Measurements from ENCODE around the gene EEF1B2. TPM values are rescaled to one million over a fixed set of nuclear protein-coding genes. Genes with fewer than 3 reads are reported as not detected.
"Not testable (repeated sequence)": the region's sequence is repeated elsewhere in the genome, so short reads cannot be mapped to it uniquely, and the experiment has no call there.

EEF1B2 gene
- total RNA-seq, 1 experiment from 2014 or later, result 939 TPM

GRCh38 chr2:206204710-206205109 is 45.0 kb downstream of the EEF1B2 start:
- Mint-ChIP-seq H3K4me3 (ENCODE audit: unreplicated experiment) (no peak overlapping the region), H3K27me3 (ENCODE audit: insufficient read depth, unreplicated experiment) (no peaks in the 10 kb centered on the region), H3K36me3 (ENCODE audit: insufficient read depth, unreplicated experiment) (no peaks in the 10 kb centered on the region), H3K4me1 (ENCODE audit: low read depth, unreplicated experiment) (no peaks in the 10 kb centered on the region), H3K27ac (ENCODE audit: unreplicated experiment) (no peak overlapping the region), H3K9me3 (ENCODE audit: unreplicated experiment) (no peaks in the 10 kb centered on the region)
- Histone ChIP-seq H3K9me3 (no peaks in the 10 kb centered on the region), H3K4me1 (no peaks in the 10 kb centered on the region), H3K4me3 (ENCODE audit: low read depth, low read length) (no peak overlapping the region), H3K36me3 (ENCODE audit: control insufficient read depth, insufficient read depth, low read length) (no peaks in the 10 kb centered on the region), H3K27me3 (replicated peaks; ENCODE audit: control insufficient read depth, insufficient read depth, low read length) (no peaks in the 10 kb centered on the region)
- TF ChIP-seq CTCF (IDR thresholded peaks at IDR 0.05; ENCODE audit: insufficient read depth in 1 of 2, low read depth in 1 of 2, low read length in 1 of 2, severe bottlenecking in 1 of 2, unreplicated experiment in 1 of 2), result no peak
- intact Hi-C loops (cut with micrococcal nuclease; ENCODE audit: unreplicated experiment), result no loop called here
- ChIA-PET POLR2A (no interaction called here), CTCF (no interaction called here)
- no TSS peak for BruUV-seq (replicated peaks)
- no peak for DNase-seq

- H3K27ac Mint-ChIP-seq (ENCODE audit: unreplicated experiment); H3K27me3 Mint-ChIP-seq (ENCODE audit: insufficient read depth, unreplicated experiment): not testable (repeated sequence)
These were observed 47.6 kb downstream of the EEF1B2 start for GRCh38 chr2:206207316-206207715.

GRCh38 chr2:206208900-206209299 is 49.2 kb downstream of the EEF1B2 start:
- H3K36me3 ChIP-seq (ENCODE audit: control insufficient read depth, insufficient read depth, low read length), result no peaks in the 10 kb centered on the region
- ChIA-PET CTCF (no interaction called here), POLR2A (no interaction called here)
- no peaks in the 10 kb centered on the region for H3K27me3 ChIP-seq (replicated peaks; ENCODE audit: control insufficient read depth, insufficient read depth, low read length)
- DNase-seq, result no peak
- no TSS peak for BruUV-seq (replicated peaks)
- no peak overlapping the region for H3K4me3 ChIP-seq (ENCODE audit: low read depth, low read length)
- no peak overlapping the region for H3K4me3 Mint-ChIP-seq (ENCODE audit: unreplicated experiment)
- H3K4me1 Mint-ChIP-seq (ENCODE audit: low read depth, unreplicated experiment), result peaks cover 22% of the 10 kb centered on the region
- H3K9me3 Mint-ChIP-seq (ENCODE audit: unreplicated experiment), result no peaks in the 10 kb centered on the region
- intact Hi-C loops (cut with micrococcal nuclease; ENCODE audit: unreplicated experiment), result no loop called here
- no peaks in the 10 kb centered on the region for H3K9me3 ChIP-seq
- no peak overlapping the region for H3K27ac Mint-ChIP-seq (ENCODE audit: unreplicated experiment)
- no peak for TF ChIP-seq CTCF (IDR thresholded peaks at IDR 0.05; ENCODE audit: insufficient read depth in 1 of 2, low read depth in 1 of 2, low read length in 1 of 2, severe bottlenecking in 1 of 2, unreplicated experiment in 1 of 2)
- H3K4me1 ChIP-seq, result peaks cover 11% of the 10 kb centered on the region
- H3K27me3 Mint-ChIP-seq (ENCODE audit: insufficient read depth, unreplicated experiment), result no peaks in the 10 kb centered on the region
- H3K36me3 Mint-ChIP-seq (ENCODE audit: insufficient read depth, unreplicated experiment), result no peaks in the 10 kb centered on the region

More at GRCh38 chr2:206207316-206207715, 47.6 kb downstream of the EEF1B2 start:
- CTCF ChIA-PET; H3K36me3 Mint-ChIP-seq (ENCODE audit: insufficient read depth, unreplicated experiment); H3K9me3 ChIP-seq; H3K36me3 ChIP-seq (ENCODE audit: control insufficient read depth, insufficient read depth, low read length); intact Hi-C loops (cut with micrococcal nuclease; ENCODE audit: unreplicated experiment); H3K4me1 Mint-ChIP-seq (ENCODE audit: low read depth, unreplicated experiment); H3K4me3 Mint-ChIP-seq (ENCODE audit: unreplicated experiment); H3K4me1 ChIP-seq; DNase-seq; H3K9me3 Mint-ChIP-seq (ENCODE audit: unreplicated experiment); H3K4me3 ChIP-seq (ENCODE audit: low read depth, low read length); BruUV-seq (replicated peaks); POLR2A ChIA-PET; H3K27me3 ChIP-seq (replicated peaks; ENCODE audit: control insufficient read depth, insufficient read depth, low read length): not testable (repeated sequence)

GRCh38 chr2:206211657-206212255 is 52.1 kb downstream of the EEF1B2 start:
- H3K36me3 Mint-ChIP-seq (ENCODE audit: insufficient read depth, unreplicated experiment), result no peaks in the 10 kb centered on the region
- peaks cover 22% of the 10 kb centered on the region for H3K4me1 Mint-ChIP-seq (ENCODE audit: low read depth, unreplicated experiment)
- TF ChIP-seq CTCF (IDR thresholded peaks at IDR 0.05; ENCODE audit: insufficient read depth in 1 of 2, low read depth in 1 of 2, low read length in 1 of 2, severe bottlenecking in 1 of 2, unreplicated experiment in 1 of 2), result no peak
- no peak overlapping the region for H3K4me3 Mint-ChIP-seq (ENCODE audit: unreplicated experiment)
- H3K9me3 Mint-ChIP-seq (ENCODE audit: unreplicated experiment), result no peaks in the 10 kb centered on the region
- DNase-seq, result no peak
- ChIA-PET POLR2A (interaction anchor here (0.6 kb wide), 1 partner anchor 29 kb away, joined by 4 read pairs; no protein-coding TSS in a partner anchor), CTCF (no interaction called here)
- H3K27me3 ChIP-seq (replicated peaks; ENCODE audit: control insufficient read depth, insufficient read depth, low read length), result no peaks in the 10 kb centered on the region
- no peak overlapping the region for H3K27ac Mint-ChIP-seq (ENCODE audit: unreplicated experiment)
- no peaks in the 10 kb centered on the region for H3K9me3 ChIP-seq
- H3K4me3 ChIP-seq (ENCODE audit: low read depth, low read length), result no peak overlapping the region
- no TSS peak for BruUV-seq (replicated peaks)
- peaks cover 3% of the 10 kb centered on the region for H3K27me3 Mint-ChIP-seq (ENCODE audit: insufficient read depth, unreplicated experiment)
- intact Hi-C loops (cut with micrococcal nuclease; ENCODE audit: unreplicated experiment), result no loop called here
- H3K36me3 ChIP-seq (ENCODE audit: control insufficient read depth, insufficient read depth, low read length), result no peaks in the 10 kb centered on the region
- peaks cover 11% of the 10 kb centered on the region for H3K4me1 ChIP-seq

Data from Caco-2 (cell line).